LNCaP clone FGC (cell line): ENCODE data around the gene HOXD12.

ENCODE experiments used
- DNase-seq: peaks from one replicate; pipeline ENCODE4 v3.0.0-alpha.2; 2011; ENCODE audit warnings: low read depth
- H3K4me3 ChIP-seq: 2 replicates; pipeline ENCODE4 v1.5.1; 2011; ENCODE audit warnings: mild to moderate bottlenecking, low read depth, low read length, control low read depth
- TF ChIP-seq, protein P1 (sequence below): IDR thresholded peaks from 2 replicates; pipeline ENCODE4 v1.5.1; 2012; ENCODE audit warnings: mild to moderate bottlenecking; ENCODE audit not compliant: control insufficient read depth, insufficient read depth; ENCODE audit errors: extremely low read depth

Gene HOXD12

DNA sequence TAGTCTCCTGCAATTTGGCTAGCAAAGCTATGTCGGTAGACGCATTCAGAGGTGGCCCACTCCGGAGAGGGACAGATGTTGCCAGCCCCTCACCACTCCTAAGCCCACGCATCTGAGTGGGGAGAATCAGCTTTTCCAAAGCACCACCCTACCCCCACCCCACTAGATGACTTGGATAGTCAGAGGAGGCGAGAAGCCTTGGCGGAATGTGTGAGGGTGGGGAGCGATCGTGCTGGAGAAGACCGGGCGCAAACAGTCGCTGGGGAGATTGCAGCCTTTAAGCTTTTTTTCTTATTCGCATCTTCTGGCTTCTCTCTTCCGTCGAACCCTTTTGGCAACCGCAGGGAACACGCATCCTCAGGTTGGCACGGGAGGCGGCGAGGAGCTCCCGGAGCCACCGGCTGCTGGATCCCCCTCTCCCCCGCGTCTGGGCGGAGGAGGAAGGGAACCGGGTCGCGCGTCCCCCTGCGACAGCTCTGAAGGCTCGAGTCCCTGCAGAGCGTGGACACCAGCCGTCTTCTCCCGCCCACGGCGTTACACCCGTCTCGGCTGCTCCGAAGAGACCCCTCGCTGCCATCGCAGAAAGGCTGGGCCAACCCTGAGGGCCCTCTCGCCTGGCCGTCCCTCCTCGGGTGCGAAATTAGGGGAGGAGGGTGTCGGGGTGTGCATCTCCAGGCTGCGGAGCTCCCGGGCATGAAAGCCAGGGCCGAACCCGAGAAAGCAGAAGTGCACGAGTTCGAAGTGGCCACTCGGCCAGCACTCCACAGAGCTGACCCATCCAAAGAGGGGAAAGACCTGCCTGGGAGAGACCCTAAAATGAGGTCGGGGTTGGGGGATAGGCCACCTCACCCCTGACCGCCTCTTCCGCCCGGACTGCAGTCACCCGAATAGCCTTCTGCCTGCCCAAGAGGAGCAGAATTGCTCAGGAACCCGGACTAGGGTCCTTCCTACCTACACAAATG lies 28.0 kb upstream of the HOXD12 start:
- no peak for DNase-seq
- H3K4me3 ChIP-seq: no peak overlapping the region
- TF ChIP-seq, protein P1, sequence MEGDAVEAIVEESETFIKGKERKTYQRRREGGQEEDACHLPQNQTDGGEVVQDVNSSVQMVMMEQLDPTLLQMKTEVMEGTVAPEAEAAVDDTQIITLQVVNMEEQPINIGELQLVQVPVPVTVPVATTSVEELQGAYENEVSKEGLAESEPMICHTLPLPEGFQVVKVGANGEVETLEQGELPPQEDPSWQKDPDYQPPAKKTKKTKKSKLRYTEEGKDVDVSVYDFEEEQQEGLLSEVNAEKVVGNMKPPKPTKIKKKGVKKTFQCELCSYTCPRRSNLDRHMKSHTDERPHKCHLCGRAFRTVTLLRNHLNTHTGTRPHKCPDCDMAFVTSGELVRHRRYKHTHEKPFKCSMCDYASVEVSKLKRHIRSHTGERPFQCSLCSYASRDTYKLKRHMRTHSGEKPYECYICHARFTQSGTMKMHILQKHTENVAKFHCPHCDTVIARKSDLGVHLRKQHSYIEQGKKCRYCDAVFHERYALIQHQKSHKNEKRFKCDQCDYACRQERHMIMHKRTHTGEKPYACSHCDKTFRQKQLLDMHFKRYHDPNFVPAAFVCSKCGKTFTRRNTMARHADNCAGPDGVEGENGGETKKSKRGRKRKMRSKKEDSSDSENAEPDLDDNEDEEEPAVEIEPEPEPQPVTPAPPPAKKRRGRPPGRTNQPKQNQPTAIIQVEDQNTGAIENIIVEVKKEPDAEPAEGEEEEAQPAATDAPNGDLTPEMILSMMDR: no peak

DNA sequence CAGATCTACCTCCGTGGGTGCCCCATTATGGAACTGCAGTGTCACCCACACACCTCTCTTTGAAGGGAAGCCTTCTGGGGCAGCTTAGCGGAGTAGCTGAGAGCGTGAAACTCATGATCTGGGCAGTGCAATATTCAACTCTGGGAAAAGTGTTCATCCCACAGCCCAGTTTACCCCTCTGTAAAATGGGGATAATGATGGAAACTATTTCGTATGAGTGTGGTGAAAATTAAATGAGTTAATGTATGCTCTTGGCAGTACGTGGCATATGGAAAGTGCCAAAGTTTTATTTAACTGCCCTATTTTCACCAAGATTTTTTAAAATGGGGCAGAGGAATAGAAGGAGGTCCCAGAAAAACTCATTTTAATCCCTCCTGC lies 27.3 kb upstream of the HOXD12 start:
- H3K4me3 ChIP-seq: no peak overlapping the region
- DNase-seq: no peak
- TF ChIP-seq, protein P1: no peak

DNA sequence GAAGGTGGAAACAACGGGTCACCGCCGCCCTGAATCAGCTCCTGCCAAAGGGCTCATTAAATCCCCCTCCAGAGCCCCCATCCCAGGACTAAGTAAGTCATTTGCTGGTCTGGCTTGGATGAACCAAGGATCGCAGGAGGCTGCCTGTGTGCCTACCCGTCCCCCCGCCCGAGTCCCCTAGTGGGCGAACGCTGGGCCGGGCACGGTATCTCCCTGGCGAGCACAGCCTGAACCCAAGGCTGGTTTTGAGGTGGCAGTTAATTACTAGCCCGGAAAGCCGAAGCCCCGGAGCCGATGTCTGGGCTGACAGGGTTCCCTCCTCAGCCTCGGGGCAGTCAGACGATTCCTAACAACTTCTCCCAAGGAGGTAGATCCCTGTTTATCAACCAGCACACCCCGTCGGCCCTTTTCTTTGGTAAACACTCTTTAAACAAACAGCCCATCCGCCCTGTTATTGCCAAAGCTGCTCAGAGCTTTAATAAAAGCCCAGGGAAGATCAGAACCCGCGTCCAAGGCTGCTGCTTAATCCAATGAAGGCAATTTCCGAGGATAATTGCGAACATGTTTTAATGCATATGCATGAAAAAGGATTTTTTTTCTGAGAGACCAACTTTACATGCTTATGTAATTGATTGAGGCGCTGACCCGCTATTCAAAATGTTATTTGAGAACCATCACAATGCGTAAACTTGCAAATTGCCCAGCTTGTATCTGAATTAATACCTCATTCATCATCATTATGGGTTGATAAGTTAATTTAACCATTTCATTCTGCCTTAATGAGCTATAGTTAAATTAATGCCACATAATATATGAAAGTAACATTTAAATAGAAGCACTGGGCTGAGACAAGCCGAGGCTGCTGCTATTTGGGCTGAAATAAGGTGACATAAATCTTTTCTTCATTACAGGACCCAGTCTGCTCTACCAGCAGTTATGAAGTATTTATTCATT lies 26.4 kb upstream of the HOXD12 start:
- no peak overlapping the region for H3K4me3 ChIP-seq
- TF ChIP-seq, protein P1: no peak
- no peak for DNase-seq

DNA sequence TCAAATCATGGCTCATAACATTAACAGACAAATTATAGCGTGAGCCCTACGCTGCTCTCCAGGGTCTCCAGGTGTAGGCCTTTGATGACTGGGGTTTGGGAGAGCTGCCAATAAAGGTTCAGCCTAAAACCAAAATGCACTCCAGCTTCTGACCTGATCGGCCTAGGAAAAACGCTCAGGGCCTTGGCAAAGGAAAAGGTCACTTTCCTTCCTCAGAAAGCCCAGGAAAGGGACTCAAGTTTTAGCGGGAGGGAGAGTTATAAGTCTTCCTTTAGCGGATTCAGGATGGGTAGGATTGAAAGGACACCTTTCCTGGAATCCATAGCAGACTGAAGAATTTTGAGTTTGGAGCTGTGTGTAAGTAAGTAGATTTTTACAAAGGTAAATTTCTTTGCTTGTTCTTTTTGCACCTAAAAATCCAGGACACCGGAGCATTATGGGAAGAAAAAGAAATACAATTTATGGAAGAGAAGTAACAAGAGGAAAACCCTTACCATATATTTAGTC lies 24.6 kb upstream of the HOXD12 start:
- H3K4me3 ChIP-seq: no peak overlapping the region
- no peak for DNase-seq
- TF ChIP-seq, protein P1: no peak

DNA sequence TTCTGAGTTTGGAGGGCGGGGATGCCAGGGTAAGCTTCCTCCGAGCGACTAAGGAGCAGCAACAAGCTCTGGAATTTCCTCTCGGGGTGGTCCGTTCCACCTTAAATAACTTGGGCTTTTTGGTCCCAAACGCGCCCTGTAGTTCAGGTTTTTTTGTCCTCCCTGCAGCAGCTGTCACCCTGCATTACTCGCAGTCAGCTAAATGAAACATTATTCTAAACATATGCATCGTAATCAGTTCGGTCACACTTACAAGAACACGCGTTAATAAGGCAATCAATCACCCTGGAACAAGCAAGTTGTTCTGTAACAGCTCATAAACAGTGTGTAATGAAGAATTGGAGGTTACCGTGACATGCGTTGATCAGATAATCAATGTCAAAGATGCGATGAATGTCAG lies 24.1 kb upstream of the HOXD12 start:
- DNase-seq: no peak
- TF ChIP-seq, protein P1: no peak
- no peak overlapping the region for H3K4me3 ChIP-seq

DNA sequence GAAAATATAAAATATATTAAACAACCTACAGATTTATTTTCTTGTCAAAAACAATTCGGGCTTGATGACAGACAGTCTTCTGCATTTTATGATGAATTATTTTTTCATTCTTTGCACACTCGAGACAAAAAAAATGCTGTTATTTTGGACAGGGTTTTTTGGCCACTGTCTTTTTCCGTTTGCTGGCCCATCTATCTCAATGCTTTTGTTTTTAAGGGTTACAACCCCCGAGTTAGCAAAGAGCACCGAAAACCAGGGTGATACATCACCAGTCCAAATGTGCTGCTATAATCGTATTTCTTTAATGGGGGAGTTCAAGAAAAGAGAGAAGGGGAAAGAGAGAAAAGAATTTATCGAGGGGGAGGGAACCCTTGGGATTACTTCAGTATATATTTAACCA lies 23.5 kb upstream of the HOXD12 start:
- DNase-seq: no peak
- TF ChIP-seq, protein P1: no peak
- no peak overlapping the region for H3K4me3 ChIP-seq
